Mononuclear cell (primary cell): ENCODE data around the gene TEX51. TPM values are rescaled to one million over a fixed set of nuclear protein-coding genes. Genes with fewer than 3 reads are reported as not detected.

Experiments used
- H3K27me3 ChIP-seq: 2 replicates; pipeline ENCODE4 v1.6.0; 2011; ENCODE audit warnings: low read length, control low read depth; ENCODE audit not compliant: insufficient read depth
- H3K4me1 ChIP-seq: 2 replicates; pipeline ENCODE4 v1.5.1; 2011; ENCODE audit warnings: mild to moderate bottlenecking, low read length, control low read depth; ENCODE audit not compliant: insufficient read depth
- H3K4me3 ChIP-seq: 2 replicates; pipeline ENCODE4 v1.5.1; 2011; ENCODE audit warnings: mild to moderate bottlenecking, low read length, moderate library complexity
- H3K9me3 ChIP-seq: 2 replicates; pipeline ENCODE4 v1.5.1; 2011; ENCODE audit warnings: low read depth, mild to moderate bottlenecking, control low read depth, low read length
- total RNA-seq: library from RNA; depleted of rRNA; stranded (reverse); fragments of >200 nt; gene quantifications from one replicate; pipeline ENCODE4 v1.2.3, GENCODE V29; 2012

The TEX51 gene
- total RNA-seq, 1 donor, result not detected

GRCh38 chr2:126910637-126911036, 11.9 kb downstream of the TEX51 start:
- no peaks in the 10 kb centered on the region for H3K27me3 ChIP-seq
- H3K9me3 ChIP-seq, result no peaks in the 10 kb centered on the region
- no peaks in the 10 kb centered on the region for H3K4me1 ChIP-seq
- H3K4me3 ChIP-seq, result no peak overlapping the region

GRCh38 chr2:126911111-126911796, 12.6 kb downstream of the TEX51 start:
- Histone ChIP-seq H3K9me3 (no peaks in the 10 kb centered on the region), H3K4me3 (no peak overlapping the region), H3K27me3 (no peaks in the 10 kb centered on the region), H3K4me1 (no peaks in the 10 kb centered on the region)

- H3K4me1 ChIP-seq, result no peaks in the 10 kb centered on the region
- H3K9me3 ChIP-seq, result no peaks in the 10 kb centered on the region
Observed at GRCh38 chr2:126912201-126912600, 13.5 kb downstream of the TEX51 start.

GRCh38 chr2:126913329-126913728, 14.6 kb downstream of the TEX51 start:
- Histone ChIP-seq H3K4me3 (no peak overlapping the region), H3K27me3 (peaks cover 2% of the 10 kb centered on the region), H3K4me1 (no peaks in the 10 kb centered on the region), H3K9me3 (no peaks in the 10 kb centered on the region)

More at GRCh38 chr2:126912201-126912600, 13.5 kb downstream of the TEX51 start:
- no peaks in the 10 kb centered on the region for H3K27me3 ChIP-seq
- no peak overlapping the region for H3K4me3 ChIP-seq

GRCh38 chr2:126913881-126914615, 15.4 kb downstream of the TEX51 start:
- no peaks in the 10 kb centered on the region for H3K9me3 ChIP-seq
- no peak overlapping the region for H3K4me3 ChIP-seq
- H3K27me3 ChIP-seq, result peaks cover 2% of the 10 kb centered on the region
- no peaks in the 10 kb centered on the region for H3K4me1 ChIP-seq

GRCh38 chr2:126914811-126915500, 16.3 kb downstream of the TEX51 start:
- no peaks in the 10 kb centered on the region for H3K4me1 ChIP-seq
- H3K9me3 ChIP-seq, result no peaks in the 10 kb centered on the region
- no peak overlapping the region for H3K4me3 ChIP-seq
- peaks cover 2% of the 10 kb centered on the region for H3K27me3 ChIP-seq

- Histone ChIP-seq H3K9me3 (no peaks in the 10 kb centered on the region), H3K4me1 (no peaks in the 10 kb centered on the region), H3K4me3 (no peak overlapping the region), H3K27me3 (peaks cover 2% of the 10 kb centered on the region)
Observed at GRCh38 chr2:126915903-126916302, 17.2 kb downstream of the TEX51 start.

GRCh38 chr2:126916744-126917143, 18.1 kb downstream of the TEX51 start:
- no peaks in the 10 kb centered on the region for H3K4me1 ChIP-seq
- peaks cover 2% of the 10 kb centered on the region for H3K27me3 ChIP-seq
- H3K4me3 ChIP-seq, result no peak overlapping the region
- H3K9me3 ChIP-seq, result no peaks in the 10 kb centered on the region

GRCh38 chr2:126921066-126921465, 22.4 kb downstream of the TEX51 start:
- peaks cover 2% of the 10 kb centered on the region for H3K27me3 ChIP-seq
- no peaks in the 10 kb centered on the region for H3K9me3 ChIP-seq
- no peak overlapping the region for H3K4me3 ChIP-seq
- H3K4me1 ChIP-seq, result no peaks in the 10 kb centered on the region

GRCh38 chr2:126930970-126931590, 32.4 kb downstream of the TEX51 start:
- Histone ChIP-seq H3K9me3 (no peaks in the 10 kb centered on the region), H3K27me3 (peaks cover 3% of the 10 kb centered on the region), H3K4me3 (no peak overlapping the region), H3K4me1 (no peaks in the 10 kb centered on the region)

- Histone ChIP-seq H3K4me1 (no peaks in the 10 kb centered on the region), H3K4me3 (no peak overlapping the region), H3K27me3 (peaks cover 3% of the 10 kb centered on the region), H3K9me3 (no peaks in the 10 kb centered on the region)
Observed at GRCh38 chr2:126932529-126932928, 33.8 kb downstream of the TEX51 start.

- H3K9me3 ChIP-seq, result no peaks in the 10 kb centered on the region
Observed at GRCh38 chr2:126932966-126933710, 34.4 kb downstream of the TEX51 start.

GRCh38 chr2:126933711-126934091, 35.0 kb downstream of the TEX51 start:
- H3K9me3 ChIP-seq, result no peaks in the 10 kb centered on the region
- H3K27me3 ChIP-seq, result peaks cover 3% of the 10 kb centered on the region
- H3K4me3 ChIP-seq, result no peak overlapping the region
- H3K4me1 ChIP-seq, result no peaks in the 10 kb centered on the region

More at GRCh38 chr2:126932966-126933710, 34.4 kb downstream of the TEX51 start:
- Histone ChIP-seq H3K4me1 (no peaks in the 10 kb centered on the region), H3K4me3 (no peak overlapping the region), H3K27me3 (peaks cover 3% of the 10 kb centered on the region)

GRCh38 chr2:126934809-126935208, 36.1 kb downstream of the TEX51 start:
- H3K4me3 ChIP-seq, result no peak overlapping the region
- H3K9me3 ChIP-seq, result no peaks in the 10 kb centered on the region
- no peaks in the 10 kb centered on the region for H3K27me3 ChIP-seq
- H3K4me1 ChIP-seq, result no peaks in the 10 kb centered on the region
